Measurements from ENCODE around the gene LRRK1. TPM values are rescaled to one million over a fixed set of nuclear protein-coding genes. Genes with fewer than 3 reads are reported as not detected.
A peak's percentile ranks its signal among the peaks of the same experiment; 100 is the strongest.

LRRK1 gene
- 0.09 TPM for polyA plus RNA-seq (2012; ENCODE audit: insufficient read depth, insufficient read length, low read depth)

GRCh38 chr15:100918690-100919480, at the start of gene LRRK1:
TSS of gene LRRK1 (plus strand) at chr15:100919357. CDS start at chr15:100924633, 5,276 bp downstream.
- TF ChIP-seq CTCF (IDR thresholded peaks at IDR 0.05; ENCODE audit: low read depth, low read length): no peak
- H3K9me3 ChIP-seq: no peaks in the 10 kb centered on the region
- no peaks in the 10 kb centered on the region for H3K4me1 ChIP-seq
- H3K4me3 ChIP-seq (ENCODE audit: low read depth, low read length): peak within 1 kb of the TSS; percentile 59
- no peaks in the 10 kb centered on the region for H3K36me3 ChIP-seq
- peak; percentile 28 for DNase-seq
- peaks cover 43% of the 10 kb centered on the region for H3K27me3 ChIP-seq

- Histone ChIP-seq H3K36me3 (no peaks in the 10 kb centered on the region), H3K27me3 (peaks cover under 1% of the 10 kb centered on the region), H3K4me1 (no peaks in the 10 kb centered on the region), H3K9me3 (no peaks in the 10 kb centered on the region), H3K4me3 (ENCODE audit: low read depth, low read length) (no peak overlapping the region)
- DNase-seq: peak; percentile 59
- peak; percentile 97 for TF ChIP-seq CTCF (IDR thresholded peaks at IDR 0.05; ENCODE audit: low read depth, low read length)
Measured at GRCh38 chr15:100873029-100873677, 46.0 kb upstream of the LRRK1 start.

DNA sequence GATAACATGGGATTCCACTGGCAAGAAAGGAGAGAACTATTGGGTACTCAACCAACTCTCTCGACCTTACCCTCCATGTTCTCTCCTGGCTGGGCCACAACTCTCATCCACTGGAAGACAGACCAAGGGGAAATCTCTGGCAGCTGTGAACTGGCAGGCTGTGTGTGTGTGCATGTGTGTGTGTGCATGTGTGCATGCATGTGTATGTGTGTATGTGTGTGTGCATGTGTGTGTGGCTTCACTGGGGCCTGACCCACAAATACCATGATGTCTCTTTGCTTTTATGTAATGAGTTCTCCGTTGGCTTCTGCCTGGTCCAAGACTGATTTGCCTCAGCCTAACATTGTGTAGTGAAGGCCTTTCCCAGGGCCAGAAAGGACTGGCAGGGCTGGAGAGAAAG, 43.7 kb upstream of the LRRK1 start:
- no peak for DNase-seq
- Histone ChIP-seq H3K36me3 (no peaks in the 10 kb centered on the region), H3K27me3 (peaks cover 17% of the 10 kb centered on the region), H3K4me3 (ENCODE audit: low read depth, low read length) (no peak overlapping the region), H3K9me3 (no peaks in the 10 kb centered on the region), H3K4me1 (no peaks in the 10 kb centered on the region)
- no peak for TF ChIP-seq CTCF (IDR thresholded peaks at IDR 0.05; ENCODE audit: low read depth, low read length)

GRCh38 chr15:100875976-100876375, 43.2 kb upstream of the LRRK1 start:
- H3K4me1 ChIP-seq: no peaks in the 10 kb centered on the region
- H3K4me3 ChIP-seq (ENCODE audit: low read depth, low read length): no peak overlapping the region
- H3K9me3 ChIP-seq: no peaks in the 10 kb centered on the region
- no peak for TF ChIP-seq CTCF (IDR thresholded peaks at IDR 0.05; ENCODE audit: low read depth, low read length)
- DNase-seq: no peak
- peaks cover 17% of the 10 kb centered on the region for H3K27me3 ChIP-seq
- no peaks in the 10 kb centered on the region for H3K36me3 ChIP-seq

GRCh38 chr15:100877551-100877950, 41.6 kb upstream of the LRRK1 start:
- no peak overlapping the region for H3K4me3 ChIP-seq (ENCODE audit: low read depth, low read length)
- DNase-seq: no peak
- H3K9me3 ChIP-seq: no peaks in the 10 kb centered on the region; the same call in 1 of the 2 replicates
- no peak for TF ChIP-seq CTCF (IDR thresholded peaks at IDR 0.05; ENCODE audit: low read depth, low read length)
- H3K27me3 ChIP-seq: peaks cover 17% of the 10 kb centered on the region
- no peaks in the 10 kb centered on the region for H3K4me1 ChIP-seq
- no peaks in the 10 kb centered on the region for H3K36me3 ChIP-seq

GRCh38 chr15:100878130-100878529, 41.0 kb upstream of the LRRK1 start:
- DNase-seq: no peak
- Histone ChIP-seq H3K4me1 (no peaks in the 10 kb centered on the region), H3K36me3 (no peaks in the 10 kb centered on the region), H3K27me3 (peaks cover 17% of the 10 kb centered on the region), H3K9me3 (no peaks in the 10 kb centered on the region; the same call in 1 of the 2 replicates), H3K4me3 (ENCODE audit: low read depth, low read length) (no peak overlapping the region)
- no peak for TF ChIP-seq CTCF (IDR thresholded peaks at IDR 0.05; ENCODE audit: low read depth, low read length)
